RWPE2 (cell line): ENCODE data around the gene HHATL.

ENCODE experiments used
- ATAC-seq: fragments of 200-7000 bp; cut with Tn5 transposase; 3 replicates; pipeline ENCODE4 v1.9.1; 2021; ENCODE audit warnings: low read depth
- DNase-seq: peaks from one replicate; pipeline ENCODE4 v3.0.0-alpha.2; 2020; ENCODE audit warnings: low spot score
- H3K27ac ChIP-seq: fragments of 450-650 bp; 2 replicates; pipeline ENCODE4 v1.5.1; 2017; ENCODE audit warnings: mild to moderate bottlenecking; ENCODE audit not compliant: poor library complexity, severe bottlenecking
- H3K27me3 ChIP-seq: fragments of 250-450 bp; sonication (Bioruptor Pico); 2 replicates; pipeline ENCODE4 v1.5.1; 2021; ENCODE audit warnings: mild to moderate bottlenecking, moderate library complexity; ENCODE audit not compliant: insufficient read depth, poor library complexity, severe bottlenecking
- H3K36me3 ChIP-seq: fragments of 250-450 bp; sonication (Bioruptor Pico); 2 replicates; pipeline ENCODE4 v1.5.1; 2020; ENCODE audit warnings: low read depth, mild to moderate bottlenecking, moderate library complexity
- H3K4me1 ChIP-seq: fragments of 250-450 bp; sonication (Bioruptor Pico); 2 replicates; pipeline ENCODE4 v1.5.1; 2021; ENCODE audit warnings: mild to moderate bottlenecking, moderate library complexity; ENCODE audit not compliant: insufficient read depth, poor library complexity, severe bottlenecking
- H3K4me3 ChIP-seq: fragments of 250-450 bp; sonication (Bioruptor Pico); 2 replicates; pipeline ENCODE4 v1.5.1; 2021; ENCODE audit warnings: mild to moderate bottlenecking, moderate library complexity; ENCODE audit not compliant: severe bottlenecking
- H3K9me3 ChIP-seq: fragments of 250-450 bp; sonication (Bioruptor Pico); 2 replicates; pipeline ENCODE4 v1.5.1; 2021; ENCODE audit warnings: mild to moderate bottlenecking, moderate library complexity; ENCODE audit not compliant: severe bottlenecking
- TF ChIP-seq, protein P1 (sequence below): fragments of 450-650 bp; IDR thresholded peaks from one replicate; pipeline ENCODE4 v1.5.1; 2017; ENCODE audit warnings: mild to moderate bottlenecking, moderate library complexity; ENCODE audit not compliant: poor library complexity, severe bottlenecking

The HHATL gene

DNA sequence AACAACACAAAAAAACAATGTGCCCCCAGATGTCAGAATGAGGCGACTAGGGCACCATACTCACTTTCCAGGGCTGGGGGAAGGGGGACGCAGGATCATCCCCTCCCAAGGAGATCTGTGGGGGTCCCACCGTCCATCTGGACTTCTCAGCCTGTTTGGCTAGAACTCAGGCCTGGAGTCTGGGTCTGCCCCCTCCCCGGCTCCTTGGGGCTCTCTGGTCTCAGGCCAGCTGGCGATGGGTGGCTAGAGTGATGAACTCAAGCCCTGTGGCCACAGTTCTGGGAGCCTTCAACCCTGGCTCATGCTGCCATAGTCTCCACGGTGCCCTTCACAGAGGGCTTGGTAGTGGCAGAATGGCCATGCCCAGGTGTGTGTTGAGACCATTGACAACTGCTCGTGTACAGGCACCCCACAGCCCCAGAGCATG lies 35.5 kb downstream of the HHATL start:
- TF ChIP-seq, protein P1, sequence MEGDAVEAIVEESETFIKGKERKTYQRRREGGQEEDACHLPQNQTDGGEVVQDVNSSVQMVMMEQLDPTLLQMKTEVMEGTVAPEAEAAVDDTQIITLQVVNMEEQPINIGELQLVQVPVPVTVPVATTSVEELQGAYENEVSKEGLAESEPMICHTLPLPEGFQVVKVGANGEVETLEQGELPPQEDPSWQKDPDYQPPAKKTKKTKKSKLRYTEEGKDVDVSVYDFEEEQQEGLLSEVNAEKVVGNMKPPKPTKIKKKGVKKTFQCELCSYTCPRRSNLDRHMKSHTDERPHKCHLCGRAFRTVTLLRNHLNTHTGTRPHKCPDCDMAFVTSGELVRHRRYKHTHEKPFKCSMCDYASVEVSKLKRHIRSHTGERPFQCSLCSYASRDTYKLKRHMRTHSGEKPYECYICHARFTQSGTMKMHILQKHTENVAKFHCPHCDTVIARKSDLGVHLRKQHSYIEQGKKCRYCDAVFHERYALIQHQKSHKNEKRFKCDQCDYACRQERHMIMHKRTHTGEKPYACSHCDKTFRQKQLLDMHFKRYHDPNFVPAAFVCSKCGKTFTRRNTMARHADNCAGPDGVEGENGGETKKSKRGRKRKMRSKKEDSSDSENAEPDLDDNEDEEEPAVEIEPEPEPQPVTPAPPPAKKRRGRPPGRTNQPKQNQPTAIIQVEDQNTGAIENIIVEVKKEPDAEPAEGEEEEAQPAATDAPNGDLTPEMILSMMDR, result no peak

DNA sequence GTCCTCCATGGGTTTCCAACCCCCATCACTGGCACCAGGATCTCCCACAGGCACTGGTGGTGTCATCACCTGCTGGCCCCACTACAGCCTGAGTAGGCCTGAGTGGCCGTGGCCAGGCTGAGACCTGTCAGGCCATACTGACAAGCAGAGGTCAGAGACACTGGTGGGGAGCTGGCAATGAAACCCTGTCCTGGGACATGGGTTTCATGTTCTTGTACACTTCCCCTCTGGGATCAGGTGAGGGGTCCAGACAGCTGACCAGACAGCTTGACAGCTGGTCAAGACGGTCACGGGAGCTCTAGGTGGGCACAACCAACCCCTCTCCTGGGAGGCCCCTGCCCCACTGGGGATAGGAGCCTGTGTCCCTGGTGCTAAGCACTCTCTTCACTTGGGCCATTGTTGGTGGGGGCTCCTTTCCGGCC lies 36.0 kb downstream of the HHATL start:
- no peak overlapping the region for H3K4me3 ChIP-seq

More for the DNA sequence above, 35.5 kb downstream of the HHATL start:
- ATAC-seq (no peak), DNase-seq (no peak)
- no peaks in the 10 kb centered on the region for H3K9me3 ChIP-seq
- H3K4me3 ChIP-seq, result no peak overlapping the region
- H3K27me3 ChIP-seq, result no peaks in the 10 kb centered on the region
- no peaks in the 10 kb centered on the region for H3K36me3 ChIP-seq
- no peaks in the 10 kb centered on the region for H3K4me1 ChIP-seq
- no peak overlapping the region for H3K27ac ChIP-seq

DNA sequence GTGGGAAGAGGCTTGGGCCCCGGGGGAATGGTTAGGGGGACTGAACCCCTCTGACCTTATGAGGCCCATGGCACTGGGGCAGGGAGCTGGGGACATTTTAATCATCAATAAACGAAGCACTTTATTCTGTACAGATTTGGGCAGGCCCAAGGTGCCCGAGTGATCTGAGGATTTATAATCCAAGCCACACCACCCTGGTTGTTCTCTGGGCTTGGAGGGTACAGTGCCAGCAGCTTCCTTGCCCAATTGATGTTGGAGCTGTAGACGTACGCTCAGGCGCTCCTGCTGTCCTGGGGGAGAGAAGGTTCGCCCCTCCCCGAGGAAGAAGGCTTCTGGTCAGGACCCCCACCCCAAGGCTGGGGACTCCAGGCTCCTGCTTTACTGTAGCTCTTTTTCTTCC lies 36.6 kb downstream of the HHATL start:
- ATAC-seq, result no peak
- Histone ChIP-seq H3K36me3 (no peaks in the 10 kb centered on the region), H3K4me3 (no peak overlapping the region), H3K4me1 (no peaks in the 10 kb centered on the region), H3K27me3 (no peaks in the 10 kb centered on the region), H3K9me3 (no peaks in the 10 kb centered on the region), H3K27ac (no peak overlapping the region)
- TF ChIP-seq, protein P1, result no peak
- no peak for DNase-seq

More for the DNA sequence above, 36.0 kb downstream of the HHATL start:
- Histone ChIP-seq H3K9me3 (no peaks in the 10 kb centered on the region), H3K27ac (no peak overlapping the region), H3K36me3 (no peaks in the 10 kb centered on the region), H3K4me1 (no peaks in the 10 kb centered on the region), H3K27me3 (no peaks in the 10 kb centered on the region)
- ATAC-seq, result no peak
- TF ChIP-seq, protein P1, result no peak
- DNase-seq, result no peak

DNA sequence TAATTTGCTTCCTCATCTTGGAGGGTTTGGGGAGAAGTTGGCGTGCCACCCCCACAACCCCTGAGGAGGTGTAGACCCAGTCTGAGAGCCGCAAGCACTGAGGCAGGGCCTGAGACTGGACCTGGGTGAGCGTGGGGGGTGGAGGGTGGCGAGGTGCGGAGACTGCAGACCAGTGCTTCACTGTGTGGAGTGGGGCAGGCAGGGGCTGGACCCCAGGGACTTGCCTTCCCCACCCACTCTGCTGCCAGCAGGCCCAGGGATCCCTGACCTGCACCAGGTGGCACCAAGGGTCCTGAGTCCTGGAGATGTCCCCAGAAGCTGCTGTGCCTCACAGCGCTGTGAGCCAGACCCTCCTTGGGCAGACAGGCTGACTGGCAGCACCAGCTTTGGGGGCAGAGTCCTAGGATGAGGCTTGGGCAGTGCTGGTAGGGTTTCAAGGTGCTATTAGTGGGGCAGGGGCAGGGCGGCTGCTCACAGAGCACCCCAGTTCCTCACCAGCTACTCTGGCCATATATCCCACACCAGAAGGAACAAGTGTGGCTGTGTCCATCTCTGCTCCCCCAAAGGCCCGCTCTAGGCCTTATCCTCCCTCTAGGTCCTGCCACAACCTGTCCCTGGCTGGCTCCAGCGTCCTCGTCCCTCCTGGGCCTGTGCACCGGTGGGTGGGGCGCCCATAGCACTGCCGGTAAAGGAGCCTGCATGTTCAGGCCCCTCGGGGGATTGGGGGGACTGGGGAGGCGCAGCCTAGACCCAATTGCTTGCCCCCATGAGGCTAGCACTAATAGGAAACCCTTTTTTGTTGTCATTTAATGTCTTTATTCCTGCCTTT lies 37.3 kb downstream of the HHATL start:
- TF ChIP-seq, protein P1, result no peak
- no peak for DNase-seq
- H3K9me3 ChIP-seq, result no peaks in the 10 kb centered on the region
- no peaks in the 10 kb centered on the region for H3K4me1 ChIP-seq
- no peaks in the 10 kb centered on the region for H3K27me3 ChIP-seq
- no peak; the same call in 2 of the 3 replicates for ATAC-seq
- H3K36me3 ChIP-seq, result no peaks in the 10 kb centered on the region
- H3K4me3 ChIP-seq, result no peak overlapping the region
- H3K27ac ChIP-seq, result no peak overlapping the region

DNA sequence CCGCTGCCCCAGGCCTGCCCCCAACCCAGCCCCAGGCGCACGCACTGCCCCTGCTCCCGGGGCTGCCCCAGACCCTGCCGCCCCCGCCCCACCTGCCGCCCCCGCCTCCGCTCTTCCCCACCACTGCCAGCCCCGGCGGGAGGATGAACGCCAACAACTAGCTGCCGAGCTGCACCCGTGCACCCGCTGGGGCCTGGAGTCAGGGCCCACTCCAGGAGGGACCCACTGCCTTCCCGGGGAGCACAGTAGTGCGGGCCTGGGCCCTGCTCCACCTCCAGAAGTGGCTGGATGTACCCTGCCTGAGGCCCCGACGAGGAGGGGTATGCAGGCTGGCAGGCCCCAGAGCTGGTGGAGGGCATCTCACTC lies 38.2 kb downstream of the HHATL start:
- no peak overlapping the region for H3K27ac ChIP-seq
- no peaks in the 10 kb centered on the region for H3K36me3 ChIP-seq
- TF ChIP-seq, protein P1, result no peak

More for the DNA sequence above, 38.2 kb downstream of the HHATL start:
- ATAC-seq (no peak), DNase-seq (no peak)
- H3K4me1 ChIP-seq, result no peaks in the 10 kb centered on the region
- no peak overlapping the region for H3K4me3 ChIP-seq
- H3K9me3 ChIP-seq, result no peaks in the 10 kb centered on the region
- H3K27me3 ChIP-seq, result no peaks in the 10 kb centered on the region
